GM18861 (cell line): Measurements from ENCODE around the gene GNA14.
"Not testable (repeated sequence)": the region's sequence is repeated elsewhere in the genome, so short reads cannot be mapped to it uniquely, and the experiment has no call there.

Experiments used
- ATAC-seq: cut with Tn5 transposase; IDR thresholded peaks from one replicate; pipeline ENCODE4 v1.9.1; 2021; ENCODE audit not compliant: unreplicated experiment

The GNA14 gene

GRCh38 chr9:77421506-77422265 lies 226.4 kb downstream of the GNA14 start:
- ATAC-seq = no peak

- ATAC-seq = no peak
These were observed 227.5 kb downstream of the GNA14 start for GRCh38 chr9:77420641-77421040.

- no peak for ATAC-seq
These were observed 229.9 kb downstream of the GNA14 start for GRCh38 chr9:77418226-77418625.

- no peak for ATAC-seq
These were observed 230.6 kb downstream of the GNA14 start for GRCh38 chr9:77417566-77417965.

- not testable (repeated sequence) for ATAC-seq
These were observed 239.6 kb downstream of the GNA14 start for GRCh38 chr9:77408521-77408920.

- ATAC-seq = no peak
These were observed 244.9 kb downstream of the GNA14 start for GRCh38 chr9:77403239-77403638.

- ATAC-seq = no peak
These were observed 245.8 kb downstream of the GNA14 start for GRCh38 chr9:77402286-77402685.

GRCh38 chr9:77399964-77400363 lies 248.2 kb downstream of the GNA14 start:
- no peak for ATAC-seq

GRCh38 chr9:77398581-77398980 lies 249.5 kb downstream of the GNA14 start:
- ATAC-seq = not testable (repeated sequence)

- no peak for ATAC-seq
These were observed 255.8 kb downstream of the GNA14 start for GRCh38 chr9:77392328-77392727.

- no peak for ATAC-seq
These were observed 256.3 kb downstream of the GNA14 start for GRCh38 chr9:77391834-77392233.

GRCh38 chr9:77386187-77386586 lies 261.9 kb downstream of the GNA14 start:
- ATAC-seq = no peak

GRCh38 chr9:77384406-77384805 lies 263.7 kb downstream of the GNA14 start:
- ATAC-seq = no peak

GRCh38 chr9:77375956-77376532 lies 272.1 kb downstream of the GNA14 start:
- ATAC-seq = no peak

GRCh38 chr9:77374266-77374665 lies 273.9 kb downstream of the GNA14 start:
- no peak for ATAC-seq
